Non-pigmented ciliary epithelial cell (primary cell): ENCODE data around the gene MYO7B.
A peak's percentile ranks its signal among the peaks of the same experiment; 100 is the strongest.

ENCODE experiments used
- DNase-seq: peaks from one replicate; pipeline ENCODE4 v3.0.0-alpha.2; 2010; ENCODE audit warnings: low read depth

The MYO7B gene

DNA sequence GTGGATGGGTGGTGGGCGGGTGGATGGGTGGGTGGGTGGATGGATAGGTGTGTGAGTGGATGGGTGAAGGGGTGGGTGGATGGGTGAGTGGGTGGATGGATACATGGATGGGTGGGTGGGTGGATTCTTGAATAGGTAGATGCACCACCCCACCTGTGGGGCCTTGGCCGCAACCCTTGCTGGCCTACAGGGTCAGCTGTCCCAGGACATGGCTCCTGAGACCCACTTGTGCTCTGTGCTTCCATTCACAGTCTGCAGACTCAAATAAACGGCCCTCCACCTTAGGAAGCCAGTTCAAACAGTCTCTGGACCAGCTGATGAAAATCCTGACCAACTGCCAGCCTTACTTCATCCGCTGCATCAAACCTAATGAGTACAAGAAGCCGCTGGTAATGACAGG lies 54.4 kb downstream of the MYO7B start:
- DNase-seq = no peak

DNA sequence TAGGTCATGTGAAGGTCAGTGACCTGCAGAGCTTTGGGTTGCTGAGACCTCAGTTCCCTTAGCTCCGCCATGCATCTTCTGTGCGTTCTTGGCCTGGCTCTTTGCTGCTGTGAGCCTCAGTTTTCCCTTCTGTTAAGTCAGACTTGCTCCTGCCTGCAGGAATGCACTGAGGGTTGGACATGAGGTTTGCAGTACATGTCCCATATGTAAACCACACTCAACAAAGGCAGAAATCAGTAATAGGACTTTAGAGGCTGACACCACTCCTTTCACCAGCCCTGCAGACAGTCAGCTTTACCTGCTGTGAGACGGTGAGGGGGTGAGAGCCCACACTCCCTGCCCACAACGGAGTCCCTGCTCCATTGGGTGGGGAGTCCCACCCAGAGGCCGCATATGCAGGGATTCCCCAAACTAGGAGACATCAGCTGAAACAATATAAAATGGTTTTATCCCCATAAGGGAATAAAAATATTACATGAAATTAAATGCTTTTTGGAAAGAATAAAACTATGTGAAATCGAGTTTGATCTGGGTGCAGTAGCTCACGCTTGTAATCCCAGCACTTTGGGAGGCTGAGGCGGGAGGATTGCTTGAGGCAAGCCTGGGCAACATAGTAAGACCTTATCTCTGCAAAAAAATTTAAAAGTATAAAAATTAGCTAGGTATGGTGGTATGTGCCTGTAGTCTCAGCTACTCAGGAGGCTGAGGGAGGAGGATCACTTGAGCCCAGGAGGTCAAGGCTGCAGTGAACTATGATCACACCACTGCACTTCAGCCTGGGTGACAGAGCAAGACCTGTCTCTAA lies 55.1 kb downstream of the MYO7B start:
- no peak for DNase-seq

DNA sequence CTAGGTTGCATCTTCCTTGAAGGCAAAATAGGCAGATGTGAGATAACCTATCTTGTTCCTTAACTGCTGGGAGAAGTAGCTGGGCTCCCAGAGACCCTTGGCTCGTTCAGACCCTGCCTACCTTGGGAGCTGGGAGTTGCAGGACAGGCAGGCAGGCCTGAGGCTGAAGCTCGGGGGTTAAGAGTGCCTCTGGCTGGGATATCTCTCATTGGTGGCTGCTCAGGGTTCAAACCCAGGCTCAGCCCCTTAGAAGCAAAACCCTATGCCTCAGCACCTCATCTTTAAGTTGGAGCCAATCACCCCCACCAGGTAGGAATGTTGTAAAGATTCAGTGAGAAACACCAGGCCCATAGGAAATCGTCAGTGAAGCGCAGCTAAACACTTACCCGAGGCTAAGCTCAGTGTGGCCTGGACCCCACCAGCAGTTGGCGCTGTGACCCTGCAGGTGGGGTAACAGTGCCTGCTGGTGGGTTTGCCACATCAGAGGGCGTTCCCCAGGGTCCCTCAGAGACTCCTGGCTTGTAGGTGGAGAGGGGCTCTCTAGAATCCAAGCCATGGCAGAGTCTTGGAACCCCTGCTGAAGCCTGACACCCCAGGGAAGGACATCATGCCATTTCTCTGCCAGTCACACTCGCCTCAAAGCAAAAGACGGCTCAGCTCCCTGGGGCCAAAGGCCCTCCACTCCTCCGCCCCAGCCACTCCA lies 55.9 kb downstream of the MYO7B start:
- DNase-seq = peak; percentile 27

DNA sequence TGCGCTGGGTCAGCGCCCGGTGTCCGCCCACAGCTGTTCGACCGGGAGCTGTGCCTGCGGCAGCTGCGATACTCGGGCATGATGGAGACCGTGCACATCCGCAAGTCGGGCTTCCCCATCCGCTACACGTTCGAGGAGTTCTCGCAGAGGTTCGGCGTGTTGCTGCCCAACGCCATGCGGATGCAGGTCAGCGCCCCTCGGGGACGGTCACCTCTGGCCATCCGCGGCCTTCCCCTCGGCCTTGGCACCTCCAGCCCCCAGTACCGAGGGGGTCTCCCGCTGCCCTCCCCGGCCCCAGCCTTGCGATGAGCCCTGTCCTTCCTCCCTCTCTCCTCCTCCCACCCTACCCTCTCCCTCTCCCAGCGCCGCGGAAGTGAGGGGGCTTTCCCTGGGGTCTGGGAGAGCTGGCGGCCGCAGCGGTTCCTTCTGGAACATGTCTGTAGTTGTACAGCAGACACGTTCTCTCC lies 57.3 kb downstream of the MYO7B start:
- DNase-seq = no peak

- DNase-seq = no peak
Observed at GRCh38 chr2:127593228-127594115, 58.0 kb downstream of the MYO7B start.

DNA sequence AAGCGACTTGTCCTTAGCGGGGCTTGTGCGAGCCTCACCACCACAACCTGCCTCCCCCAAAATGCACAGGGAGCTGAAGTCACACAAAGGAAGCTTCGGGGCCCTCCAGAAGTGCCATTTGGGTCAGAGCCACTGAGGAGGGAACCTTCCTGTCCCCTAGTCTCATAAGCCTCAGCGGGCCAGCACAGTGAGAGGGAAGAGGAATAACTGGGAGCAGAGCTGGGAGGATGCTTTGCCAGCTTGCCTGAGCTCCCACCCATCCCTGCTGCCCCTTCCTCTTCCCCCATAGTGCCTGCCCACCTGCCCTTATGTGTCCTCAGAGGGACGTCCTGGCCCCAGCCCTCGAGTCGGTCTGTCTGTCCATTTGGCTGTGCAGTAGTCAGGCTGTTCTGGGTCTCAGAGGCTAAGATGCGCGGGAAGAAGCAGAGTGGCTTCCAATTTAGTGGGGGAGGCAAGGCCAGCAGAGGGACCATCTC lies 58.7 kb downstream of the MYO7B start:
- no peak for DNase-seq

GRCh38 chr2:127596311-127597045 lies 61.0 kb downstream of the MYO7B start:
- DNase-seq = no peak

DNA sequence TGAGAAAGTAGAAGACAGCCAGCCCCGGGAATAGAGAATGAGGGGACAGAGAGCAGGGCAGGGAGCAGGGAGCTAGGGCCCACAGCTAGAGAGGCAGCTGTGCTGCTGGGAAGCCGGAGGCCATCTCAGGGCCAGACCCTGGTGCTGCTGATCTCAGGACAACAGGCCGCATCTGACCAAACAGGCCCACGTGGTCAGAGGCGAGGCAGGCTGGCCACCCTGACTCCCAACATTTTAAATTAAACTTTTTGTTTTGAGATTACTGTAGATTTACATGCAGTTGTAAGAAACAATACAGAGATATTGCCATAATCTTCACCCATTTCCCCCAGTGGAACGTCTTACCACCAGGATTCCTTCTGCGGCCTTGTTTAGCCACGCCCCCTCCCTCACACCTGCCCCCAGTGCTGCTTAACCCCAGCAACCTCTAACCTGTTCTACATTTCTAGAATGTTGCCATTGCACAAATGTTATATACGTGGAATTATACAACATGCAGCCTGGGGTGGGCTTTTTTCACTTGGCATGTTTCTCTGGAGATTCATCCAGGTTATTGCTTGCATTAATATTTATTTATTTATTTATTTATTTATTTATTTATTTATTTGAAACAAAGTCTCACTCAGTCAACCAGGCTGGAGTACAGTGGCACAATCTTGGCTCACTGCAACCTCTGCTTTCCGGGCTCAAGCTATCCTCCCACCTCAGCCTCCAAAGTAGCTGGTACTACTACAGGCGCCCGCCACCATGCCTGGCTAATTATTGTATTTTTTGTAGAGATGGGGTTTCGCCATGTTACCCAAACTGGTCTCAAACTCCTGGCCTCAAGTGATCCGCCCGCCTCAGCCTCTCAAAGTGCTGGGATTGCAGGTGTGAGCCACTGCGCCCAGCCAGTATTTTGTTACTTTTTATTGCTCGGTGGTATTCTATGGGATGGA lies 61.8 kb downstream of the MYO7B start:
- DNase-seq = no peak

DNA sequence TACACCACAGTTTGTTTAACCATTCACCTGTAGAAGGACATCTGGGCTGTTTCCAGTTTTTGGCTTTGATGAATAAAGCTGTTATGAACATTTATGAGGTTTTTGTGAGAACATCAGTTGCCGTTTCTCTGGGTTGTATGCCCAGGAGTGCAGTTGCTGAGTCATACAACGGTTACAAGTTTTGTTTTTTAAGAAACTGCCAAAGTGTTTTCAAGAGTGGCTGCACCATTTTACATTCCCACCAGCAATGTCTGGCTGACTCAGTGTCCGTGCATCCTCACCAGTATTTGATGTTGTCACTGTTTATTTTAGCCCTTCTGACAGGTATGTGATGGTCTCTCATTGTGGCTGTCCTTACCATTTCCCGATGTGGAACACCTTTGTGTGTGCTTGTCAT lies 62.5 kb downstream of the MYO7B start:
- no peak for DNase-seq

- DNase-seq = no peak
Observed at GRCh38 chr2:127598711-127599110, 63.2 kb downstream of the MYO7B start.

DNA sequence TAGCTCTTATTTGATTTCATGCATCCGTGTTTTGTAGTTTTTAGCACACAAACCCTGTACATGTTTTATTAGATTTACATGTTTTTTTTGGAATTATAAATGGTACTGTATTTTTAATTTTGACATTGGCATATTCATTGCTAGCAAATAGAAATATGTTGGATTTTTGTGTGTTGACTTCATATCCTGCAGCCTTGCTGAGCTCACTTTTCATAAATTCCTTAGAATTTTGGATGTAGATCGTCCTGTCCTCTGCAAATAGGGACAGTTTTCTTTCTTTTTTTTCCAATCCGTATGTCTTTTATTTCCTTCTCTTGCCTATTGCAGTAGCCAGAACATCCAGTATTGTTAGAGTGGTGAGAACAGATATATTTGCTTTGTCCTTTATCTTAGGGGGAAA lies 63.7 kb downstream of the MYO7B start:
- DNase-seq = no peak

- DNase-seq = no peak
Observed at GRCh38 chr2:127604986-127605385, 69.5 kb downstream of the MYO7B start.

DNA sequence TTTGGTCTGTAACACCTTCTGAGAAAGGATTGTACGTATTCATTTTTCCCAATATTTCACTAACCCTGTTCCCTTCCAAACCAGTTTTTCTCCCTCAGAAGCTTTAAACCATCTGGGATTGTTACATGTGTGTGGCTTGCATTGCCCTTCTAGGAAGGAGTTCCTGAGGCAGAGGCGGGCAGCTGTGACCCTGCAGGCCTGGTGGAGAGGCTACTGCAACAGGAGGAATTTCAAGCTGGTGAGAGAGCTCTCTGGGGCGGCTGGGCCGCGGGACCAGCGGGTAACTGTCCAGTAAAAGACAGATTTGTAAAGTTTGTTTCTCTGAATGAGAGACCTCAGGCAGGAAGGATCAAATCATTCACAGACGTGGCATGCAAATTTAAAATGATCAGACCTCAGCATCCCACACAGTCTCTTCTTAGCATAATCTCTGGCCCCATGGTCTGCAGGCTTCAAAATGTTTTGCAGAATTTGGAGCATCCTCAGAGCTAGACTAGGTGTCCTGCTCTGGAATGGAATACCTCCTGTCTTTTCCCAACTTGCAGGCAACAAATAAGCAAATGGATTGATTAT lies 70.3 kb downstream of the MYO7B start:
- no peak for DNase-seq

DNA sequence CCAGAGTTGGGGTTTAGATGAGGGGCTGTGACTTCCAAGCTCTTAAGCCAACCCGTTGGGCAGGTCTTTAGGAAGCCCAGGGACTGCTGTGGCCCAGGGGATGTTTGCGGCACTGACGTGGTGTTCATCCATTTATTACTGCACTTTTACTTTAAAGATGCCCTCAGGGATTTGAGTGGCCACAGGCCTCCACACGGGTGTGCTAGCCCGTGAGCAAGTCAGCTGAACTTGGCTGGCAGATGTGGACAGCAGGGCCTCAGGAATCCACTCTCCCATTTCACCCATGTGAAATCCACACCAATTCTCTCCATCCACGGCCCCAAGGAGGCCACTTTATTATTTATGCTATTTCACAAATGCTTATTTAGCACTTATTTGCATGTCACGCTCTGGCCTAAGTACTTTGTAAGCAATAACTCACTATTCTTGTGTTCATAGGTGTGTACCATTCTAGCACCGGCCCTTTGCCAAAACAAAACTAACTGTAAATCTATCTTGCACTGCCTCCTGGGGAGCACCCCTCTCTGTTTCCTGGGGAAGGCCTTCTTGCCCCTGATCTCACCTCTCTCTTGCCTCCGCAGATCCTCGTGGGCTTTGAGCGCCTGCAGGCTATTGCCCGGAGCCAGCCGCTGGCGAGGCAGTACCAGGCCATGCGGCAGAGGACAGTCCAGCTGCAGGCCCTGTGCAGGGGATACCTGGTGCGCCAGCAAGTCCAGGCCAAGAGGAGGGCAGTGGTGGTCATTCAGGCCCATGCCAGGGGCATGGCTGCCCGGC lies 71.3 kb downstream of the MYO7B start:
- DNase-seq = no peak

GRCh38 chr2:127607399-127607908 lies 72.0 kb downstream of the MYO7B start:
- DNase-seq = no peak

DNA sequence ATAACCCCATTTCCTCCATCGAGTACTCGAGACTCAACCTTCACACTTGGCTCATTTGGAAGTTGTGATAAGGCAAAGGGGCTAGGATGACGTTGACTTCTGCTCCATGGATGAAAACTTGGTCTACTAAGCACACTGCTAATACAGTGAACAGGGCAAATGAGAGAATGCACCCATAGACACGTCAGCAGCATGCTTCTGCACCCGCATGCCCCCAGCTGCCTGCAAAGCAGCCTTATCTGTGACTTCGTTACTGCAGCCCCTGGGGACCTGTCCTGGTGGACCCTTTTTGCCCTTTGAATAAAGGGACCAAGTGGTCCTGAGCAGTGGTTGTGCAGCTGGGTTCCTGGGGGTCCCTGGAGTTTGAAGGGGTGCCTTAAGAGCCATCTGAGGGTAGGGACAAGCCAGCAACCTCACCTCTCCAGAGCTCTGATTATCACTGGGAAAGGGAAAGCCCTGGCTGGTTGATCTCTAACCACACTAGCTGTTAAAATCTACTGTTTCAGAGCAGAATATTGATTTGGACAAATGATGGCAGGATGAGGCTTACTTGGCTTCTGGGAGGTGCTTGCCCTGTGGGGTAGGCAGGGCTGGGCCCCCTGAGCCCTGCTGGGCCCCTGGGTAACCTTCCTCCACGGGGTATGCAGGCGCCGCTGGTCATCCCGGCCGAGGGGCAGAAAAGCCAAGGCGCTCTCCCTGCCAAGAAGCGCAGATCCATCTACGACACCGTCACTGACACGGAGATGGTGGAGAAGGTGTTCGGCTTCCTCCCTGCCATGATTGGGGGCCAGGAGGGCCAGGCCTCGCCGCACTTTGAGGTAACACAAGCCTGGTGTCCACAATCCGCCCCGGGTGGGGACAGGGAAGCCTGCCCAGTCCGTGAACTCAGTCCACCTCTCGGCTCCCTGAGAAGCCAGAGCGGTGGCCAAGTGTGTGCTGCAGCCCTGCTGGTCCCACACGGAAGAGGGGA lies 72.9 kb downstream of the MYO7B start:
- DNase-seq = no peak

DNA sequence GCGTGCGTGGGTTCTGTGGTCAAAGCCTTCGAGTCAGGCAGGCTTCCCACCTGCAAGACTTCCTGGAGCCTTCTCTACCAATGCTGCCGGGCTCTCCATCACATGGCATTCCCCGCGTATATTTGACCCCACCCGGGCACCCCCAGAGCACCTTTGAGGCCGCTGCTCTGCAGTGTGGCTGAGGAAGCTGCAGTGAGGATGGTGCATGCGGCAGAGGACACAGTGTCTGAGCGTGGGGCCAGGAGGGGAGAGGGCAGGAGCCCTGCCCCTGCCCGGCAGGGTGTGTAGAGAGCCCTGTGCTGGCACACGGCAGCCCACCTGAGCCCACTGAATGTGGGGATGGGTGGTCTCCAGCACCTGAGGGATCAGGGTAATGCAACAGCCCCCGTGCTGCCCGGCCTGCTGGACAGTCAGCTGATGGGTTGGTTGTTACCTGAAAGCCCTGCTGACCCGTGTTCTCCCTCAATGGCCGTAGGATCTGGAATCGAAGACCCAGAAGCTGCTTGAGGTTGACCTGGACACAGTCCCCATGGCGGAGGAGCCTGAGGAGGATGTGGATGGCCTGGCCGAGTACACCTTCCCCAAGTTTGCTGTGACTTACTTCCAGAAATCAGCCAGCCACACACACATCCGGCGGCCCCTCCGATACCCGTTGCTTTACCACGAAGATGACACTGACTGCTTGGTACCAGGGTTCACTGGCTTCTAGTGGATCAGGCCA lies 73.7 kb downstream of the MYO7B start:
- DNase-seq = no peak
